GM04504 (cell line): ENCODE measurements around the gene MUC5B.

Experiments
- DNase-seq: peaks from one replicate; pipeline ENCODE4 v3.0.0-alpha.2; 2012; ENCODE audit warnings: low read depth

The MUC5B gene

DNA sequence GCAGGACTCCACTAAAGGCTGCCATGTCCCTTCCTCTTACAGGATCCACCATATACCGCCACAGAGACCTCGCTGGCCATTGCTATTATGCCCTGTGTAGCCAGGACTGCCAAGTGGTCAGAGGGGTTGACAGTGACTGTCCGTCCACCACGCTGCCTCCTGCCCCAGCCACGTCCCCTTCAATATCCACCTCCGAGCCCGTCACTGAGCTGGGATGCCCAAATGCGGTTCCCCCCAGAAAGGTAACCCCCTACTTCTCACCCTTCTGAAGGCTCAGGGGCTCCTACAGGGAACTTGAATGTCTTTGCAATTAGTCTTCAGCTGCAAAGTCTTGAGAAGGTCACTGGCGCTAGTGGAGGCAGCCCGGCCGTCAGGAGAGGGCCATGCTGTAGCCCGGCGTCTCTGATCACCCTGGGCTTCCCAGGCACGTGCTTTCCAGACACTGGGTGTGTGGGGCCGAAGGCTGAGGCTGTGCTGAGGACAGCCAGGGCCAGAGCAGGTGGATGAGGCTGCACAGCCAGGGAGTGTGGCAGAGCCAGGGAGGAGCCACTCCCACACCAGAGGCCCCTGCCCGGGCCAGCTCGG, 30.0 kb upstream of the MUC5B start:
- no peak for DNase-seq

GRCh38 chr11:1193326-1194230, 29.3 kb upstream of the MUC5B start:
- DNase-seq = no peak

DNA sequence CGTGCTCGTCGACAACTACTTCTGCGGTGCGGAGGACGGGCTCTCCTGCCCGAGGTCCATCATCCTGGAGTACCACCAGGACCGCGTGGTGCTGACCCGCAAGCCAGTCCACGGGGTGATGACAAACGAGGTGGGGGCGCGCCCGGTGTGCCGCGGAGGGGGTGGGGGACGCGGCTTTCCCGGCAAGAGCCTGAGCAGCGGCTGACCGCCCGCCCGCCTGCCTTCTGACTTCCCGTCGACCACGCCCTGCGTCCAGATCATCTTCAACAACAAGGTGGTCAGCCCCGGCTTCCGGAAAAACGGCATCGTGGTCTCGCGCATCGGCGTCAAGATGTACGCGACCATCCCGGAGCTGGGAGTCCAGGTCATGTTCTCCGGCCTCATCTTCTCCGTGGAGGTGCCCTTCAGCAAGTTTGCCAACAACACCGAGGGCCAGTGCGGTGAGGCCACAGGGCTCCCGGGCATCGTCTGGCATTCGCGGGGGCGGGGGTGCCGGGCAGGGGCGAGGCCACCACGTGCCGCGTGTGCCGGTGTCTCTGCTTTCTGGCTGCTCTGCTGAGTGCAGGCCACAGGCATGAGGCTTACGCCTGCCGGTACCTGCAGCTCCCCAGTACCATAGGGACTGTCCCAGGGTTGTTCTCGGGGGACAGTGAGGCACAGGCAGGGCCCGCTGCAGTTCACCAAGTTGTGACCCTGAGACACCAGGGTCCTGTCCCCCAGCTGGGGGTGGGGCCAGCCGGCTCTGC, 28.5 kb upstream of the MUC5B start:
- no peak for DNase-seq

- no peak for DNase-seq
These were observed 27.7 kb upstream of the MUC5B start for GRCh38 chr11:1194977-1195681.

GRCh38 chr11:1195682-1196515, 27.0 kb upstream of the MUC5B start:
- no peak for DNase-seq

- DNase-seq = no peak
These were observed 26.1 kb upstream of the MUC5B start for GRCh38 chr11:1196516-1197391.

DNA sequence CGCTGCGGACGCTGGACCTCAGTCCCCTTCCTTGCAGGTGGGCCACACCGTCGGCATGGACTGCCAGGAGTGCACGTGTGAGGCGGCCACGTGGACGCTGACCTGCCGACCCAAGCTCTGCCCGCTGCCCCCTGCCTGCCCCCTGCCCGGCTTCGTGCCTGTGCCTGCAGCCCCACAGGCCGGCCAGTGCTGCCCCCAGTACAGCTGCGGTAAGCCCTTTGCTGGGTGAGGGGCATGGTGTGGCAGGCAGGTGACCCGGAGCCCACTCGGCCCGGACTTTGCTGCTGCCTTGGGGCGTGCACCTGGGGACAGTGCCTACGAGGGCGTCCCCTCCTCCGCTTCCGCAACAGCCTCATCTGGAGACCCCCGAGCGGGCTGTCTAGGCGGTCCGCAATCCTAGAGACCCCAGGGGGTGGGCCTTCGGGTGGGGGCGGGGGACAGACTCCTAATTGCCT, 25.4 kb upstream of the MUC5B start:
- DNase-seq = no peak

DNA sequence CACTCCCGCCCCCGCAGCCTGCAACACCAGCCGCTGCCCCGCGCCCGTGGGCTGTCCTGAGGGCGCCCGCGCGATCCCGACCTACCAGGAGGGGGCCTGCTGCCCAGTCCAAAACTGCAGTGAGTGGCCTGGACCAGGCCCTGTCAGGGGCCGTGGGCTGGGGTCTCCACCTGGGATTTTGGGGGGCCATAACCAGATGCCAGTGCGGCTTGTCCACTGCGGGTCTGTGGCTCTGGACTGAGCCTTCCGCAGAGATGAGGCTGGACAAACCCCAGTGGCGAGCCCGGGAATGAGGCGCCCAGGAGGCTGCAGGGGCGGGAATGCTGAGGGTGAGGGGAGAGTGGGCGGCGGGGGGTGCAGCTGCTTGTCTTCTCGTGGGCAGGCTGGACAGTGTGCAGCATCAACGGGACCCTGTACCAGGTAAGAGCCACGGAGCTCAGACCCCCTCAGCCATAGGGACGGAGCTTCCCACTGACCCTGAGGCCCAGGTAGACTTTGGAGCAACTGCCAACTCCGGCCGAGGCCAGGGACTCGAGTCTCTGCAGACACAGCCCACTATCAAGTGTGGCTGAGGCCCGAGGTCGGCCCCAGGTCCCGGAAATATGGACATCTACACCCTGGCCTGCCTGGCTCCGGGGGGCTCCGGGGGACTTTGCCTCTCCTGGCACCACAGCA, 24.8 kb upstream of the MUC5B start:
- DNase-seq = no peak

- DNase-seq = no peak
These were observed 24.2 kb upstream of the MUC5B start for GRCh38 chr11:1198561-1199240.

GRCh38 chr11:1199241-1199750, 23.6 kb upstream of the MUC5B start:
- DNase-seq = no peak

GRCh38 chr11:1199751-1200610, 22.9 kb upstream of the MUC5B start:
- no peak for DNase-seq

DNA sequence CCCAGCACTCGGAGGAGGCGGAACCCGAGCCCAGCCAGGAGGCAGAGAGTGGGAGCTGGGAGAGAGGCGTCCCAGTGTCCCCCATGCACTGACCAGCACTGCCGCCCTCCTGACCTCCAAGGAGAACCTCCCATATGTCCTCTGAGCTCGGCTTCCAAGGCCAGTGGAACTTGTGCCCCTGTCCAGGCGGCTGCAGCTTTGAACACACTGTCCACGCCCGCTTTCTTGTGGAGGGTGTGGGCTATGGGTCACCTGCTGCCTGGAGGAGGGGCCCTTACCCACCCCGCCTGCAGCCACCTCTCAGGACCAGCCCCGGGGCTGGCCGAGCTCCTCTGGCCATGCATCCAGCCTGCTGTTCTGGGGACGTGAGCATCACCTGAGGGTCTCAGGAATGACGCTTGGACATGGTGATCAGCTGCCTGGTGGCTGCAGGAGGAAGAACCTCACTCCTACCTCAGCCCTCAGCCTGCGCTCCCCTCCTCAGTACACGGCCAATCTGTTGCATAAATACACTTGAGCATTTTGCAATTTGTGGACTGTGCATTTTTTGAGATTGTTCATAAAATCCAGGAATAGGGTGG, 22.2 kb upstream of the MUC5B start:
- no peak for DNase-seq

DNA sequence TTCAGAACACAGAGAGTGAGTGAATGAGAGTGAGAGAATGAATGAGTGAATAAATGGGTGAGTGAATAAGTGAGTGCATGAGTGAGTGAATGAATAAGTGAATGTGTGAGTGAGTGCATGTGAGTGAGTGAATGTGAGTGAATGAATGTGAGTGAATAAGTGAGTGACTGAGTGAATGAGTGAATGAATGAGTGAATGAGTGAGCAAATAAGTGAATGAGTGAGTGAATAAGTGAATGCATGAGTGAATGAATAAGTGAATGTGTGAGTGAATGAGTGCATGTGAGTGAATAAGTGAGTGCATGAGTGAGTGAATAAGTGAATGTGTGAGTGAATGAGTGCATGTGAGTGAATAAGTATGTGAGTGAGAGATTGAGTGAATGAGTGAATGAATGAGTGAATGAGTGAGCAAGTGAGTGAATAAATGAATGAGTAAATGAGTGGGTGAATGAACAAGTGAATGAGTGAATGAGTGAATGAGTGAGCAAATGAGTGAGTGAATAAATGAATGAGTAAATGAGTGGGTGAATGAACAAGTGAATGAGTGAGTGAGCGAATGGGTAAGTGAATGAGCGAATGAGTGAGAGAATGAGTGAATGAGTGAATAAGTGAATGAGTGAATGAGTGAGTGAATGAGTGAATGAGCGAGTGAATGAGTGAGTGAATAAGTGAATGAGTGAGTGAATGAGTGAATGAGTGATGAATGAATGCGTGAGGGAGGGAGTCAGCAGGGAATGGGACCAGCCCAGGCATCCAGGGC, 21.3 kb upstream of the MUC5B start:
- DNase-seq = no peak

- no peak for DNase-seq
These were observed 20.6 kb upstream of the MUC5B start for GRCh38 chr11:1202154-1202775.

DNA sequence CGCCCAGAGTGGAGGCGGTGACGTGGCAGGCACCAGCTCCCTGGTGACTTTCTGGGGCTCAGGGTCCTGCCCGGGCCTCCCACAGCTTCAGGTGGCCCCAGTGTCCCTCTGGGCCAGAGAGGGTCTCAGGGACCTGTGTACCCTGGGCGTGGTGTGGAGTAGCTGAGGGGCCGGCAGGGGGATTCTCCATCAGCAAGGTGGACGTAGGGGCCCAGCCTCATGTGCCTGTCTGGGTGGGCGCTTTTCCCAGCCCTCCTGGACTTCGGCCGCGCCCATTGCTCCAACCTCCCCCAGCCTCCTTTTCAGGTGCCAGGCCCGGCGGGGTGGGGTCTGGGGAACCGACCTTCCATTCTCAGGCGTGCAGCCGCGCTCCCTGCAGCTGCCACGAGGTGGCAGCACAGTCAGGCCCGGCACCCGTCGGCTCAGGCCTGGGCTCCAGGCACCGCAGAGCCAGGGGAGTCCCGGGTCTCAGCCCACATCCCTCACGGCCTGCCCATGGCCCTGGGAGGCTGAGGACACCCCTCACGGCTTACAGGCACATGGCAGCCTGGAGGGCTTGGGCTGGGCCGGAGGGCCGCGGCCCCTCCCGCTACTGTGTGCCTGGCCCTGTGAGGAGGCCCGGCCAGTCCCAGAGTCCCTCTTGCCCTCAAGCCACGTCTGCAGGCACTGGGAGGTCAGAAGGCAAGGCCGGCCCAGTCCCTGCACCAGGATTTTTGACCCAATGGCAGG, 19.9 kb upstream of the MUC5B start:
- DNase-seq = peak; percentile 8
